K562 (cell line): ENCODE data around the gene PHKA2. TPM values are rescaled to one million over a fixed set of nuclear protein-coding genes. Genes with fewer than 3 reads are reported as not detected.

Experiments used
- ATAC-seq: fragments of 200-7000 bp; cut with Tn5 transposase; 3 replicates; pipeline ENCODE4 v1.9.1; 2020; ENCODE audit warnings: moderate library complexity
- BruUV-seq: library from RNA; stranded (reverse); fragments of 400-500 nt; replicated peaks from 2 replicates; lab custom pipeline; 2021; lab: Mats Ljungman, UMichigan
- CTCF ChIA-PET: fragments of 300-600 bp; formaldehyde crosslinking; extraction: SDS; loops from one replicate; lab custom pipeline; 2021; ENCODE audit warnings: low intra/inter-chr PET ratio; lab: Yijun Ruan, JAX
- POLR2A ChIA-PET: fragments of 300-600, 350-650 bp; sonication (Branson Sonifier 250); formaldehyde crosslinking; extraction: SDS; loops from one replicate; lab custom pipeline; 2021; ENCODE audit warnings: antibody characterized with exemption, inconsistent platforms; lab: Yijun Ruan, JAX
- DNase-seq, 4 experiments: peaks; one replicate each; pipeline versions ENCODE4 v3.0.0 to v3.0.0-alpha.2; 2011 to 2018; ENCODE audit warnings: low spot score in 3 of 4, mixed read lengths in 3 of 4; ENCODE audit errors: extremely low read depth in 1 of 4
- FAIRE-seq: peaks from 2 replicates; lab custom pipeline; 2011; peaks lifted over from hg19 to GRCh38; lab: Jason Lieb, UNC
- H2AFZ ChIP-seq: 2 replicates; pipeline ENCODE4 v1.6.0; 2011; ENCODE audit warnings: low read depth, low read length, control low read depth, inconsistent platforms
- H3K27ac ChIP-seq: fragments of 200-600 bp; 3 replicates; pipeline ENCODE4 v1.8.0; 2011; ENCODE audit warnings: low read depth, mild to moderate bottlenecking, control low read depth, inconsistent platforms, low read length, moderate library complexity, mixed read lengths; ENCODE audit errors: extremely low read depth
- H3K27me3 ChIP-seq, 2 experiments: fragments of 300-600 bp in 1 of 2; 2 replicates in 1 of 2; 3 replicates in 1 of 2; pipeline versions ENCODE4 v1.6.0 to v1.8.0; 2011; ENCODE audit warnings: inconsistent platforms in 2 of 2, low read length in 2 of 2, mild to moderate bottlenecking in 1 of 2, mixed read lengths in 1 of 2, moderate library complexity in 1 of 2; ENCODE audit not compliant: control insufficient read depth in 2 of 2, insufficient read depth in 2 of 2
- H3K36me3 ChIP-seq: fragments of 300-600 bp; 3 replicates; pipeline ENCODE4 v1.8.0; 2011; ENCODE audit warnings: mild to moderate bottlenecking, low read length, inconsistent platforms; ENCODE audit not compliant: control insufficient read depth, insufficient read depth
- H3K4me1 ChIP-seq, 2 experiments: fragments of 200-600 bp in 1 of 2; replicated peaks in 1 of 2; 2 replicates in 1 of 2; 3 replicates in 1 of 2; pipeline versions ENCODE4 v1.5.1 to v1.8.0; 2011; ENCODE audit warnings: inconsistent platforms in 2 of 2, low read length in 2 of 2, mild to moderate bottlenecking in 1 of 2, mixed read lengths in 1 of 2, moderate library complexity in 1 of 2; ENCODE audit not compliant: control insufficient read depth in 2 of 2, insufficient read depth in 2 of 2
- H3K4me2 ChIP-seq: 2 replicates; pipeline ENCODE4 v1.6.1; 2011; ENCODE audit warnings: low read length, control low read depth, inconsistent platforms, mixed read lengths; ENCODE audit not compliant: insufficient read depth
- H3K4me3 ChIP-seq: fragments of 200-600 bp; sonication (generic), shearing (Covaris generic); 2 replicates; pipeline ENCODE4 v1.5.1; 2016; ENCODE audit warnings: control low read depth, inconsistent platforms
- H3K79me2 ChIP-seq: fragments of 200-600 bp; 3 replicates; pipeline ENCODE4 v1.8.0; 2011; ENCODE audit warnings: low read length, inconsistent platforms; ENCODE audit not compliant: control insufficient read depth, insufficient read depth
- H3K9ac ChIP-seq, 2 experiments: 2 replicates each; pipeline versions ENCODE4 v1.6.0 to v1.6.1; 2011; ENCODE audit warnings: low read depth in 2 of 2, low read length in 2 of 2, control low read depth in 1 of 2, inconsistent platforms in 1 of 2, mild to moderate bottlenecking in 1 of 2, mixed read lengths in 1 of 2; ENCODE audit not compliant: insufficient read depth in 1 of 2
- H3K9me1 ChIP-seq: one replicate; pipeline ENCODE4 v1.6.0; 2011; ENCODE audit warnings: inconsistent platforms, mild to moderate bottlenecking, low read length, moderate library complexity; ENCODE audit not compliant: control insufficient read depth, insufficient read depth
- H3K9me3 ChIP-seq: replicated peaks from 2 replicates; pipeline ENCODE4 v1.5.1; 2011; ENCODE audit warnings: low read depth, low read length, inconsistent platforms; ENCODE audit not compliant: control insufficient read depth, insufficient read depth
- H4K20me1 ChIP-seq: replicated peaks from 2 replicates; pipeline ENCODE4 v1.6.1; 2011; ENCODE audit warnings: low read length, inconsistent platforms, mixed read lengths; ENCODE audit not compliant: control insufficient read depth, insufficient read depth
- BCOR ChIP-seq: fragments of 450-650 bp; IDR thresholded peaks from 2 replicates; pipeline ENCODE4 v1.6.1; 2016
- CREM ChIP-seq: IDR thresholded peaks from 2 replicates; pipeline ENCODE4 v1.6.1; 2014; ENCODE audit warnings: antibody characterized with exemption, low read depth
- ELK1 ChIP-seq: sonication (generic); formaldehyde crosslinking; IDR thresholded peaks from 2 replicates; pipeline ENCODE4 v1.8.1; 2022; ENCODE audit warnings: missing genetic modification reagents
- PHF8 ChIP-seq: fragments of 200-600 bp; sonication (generic); IDR thresholded peaks from 2 replicates; pipeline ENCODE4 v1.6.1; 2012; ENCODE audit warnings: mixed run types, mild to moderate bottlenecking, inconsistent platforms, low read length, moderate library complexity, borderline replicate concordance
- RBM39 ChIP-seq: fragments of 200-400 bp; formaldehyde crosslinking; optimal IDR thresholded peaks from 2 replicates; pipeline ENCODE3; 2018; ENCODE audit warnings: low read depth, low read length
- SRSF3 ChIP-seq: fragments of 200-400 bp; formaldehyde crosslinking; IDR thresholded peaks from 2 replicates; pipeline ENCODE4 v1.6.1; 2016; ENCODE audit warnings: mild to moderate bottlenecking, low read length, moderate library complexity; ENCODE audit not compliant: insufficient read depth
- TRIM24 ChIP-seq, 2 experiments: fragments of 450-650 bp; IDR thresholded peaks; 2 replicates each; pipeline ENCODE4 v1.6.1; 2016
- ZNF592 ChIP-seq: fragments of 450-650 bp; IDR thresholded peaks from 2 replicates; pipeline ENCODE4 v1.6.1; 2017; ENCODE audit warnings: antibody characterized with exemption, mild to moderate bottlenecking
- WGBS: fragments of 100-300 bp; shearing (Covaris generic); methylation state at CpG from one replicate; pipeline ENCODE4 v1.1.6; 2016; ENCODE audit warnings: low coverage, mixed read lengths; ENCODE audit not compliant: insufficient coverage; ENCODE audit errors: missing lambda C conversion rate; 5-methylcytosine and 5-hydroxymethylcytosine counted together
- in situ Hi-C: fragments of 300-500 bp; cut with MboI; formaldehyde crosslinking; loops from 4 replicates; pipeline ENCODE4 v1.15.0; 2018; ENCODE audit warnings: inconsistent platforms, mixed read lengths
- intact Hi-C: fragments of 100-400 bp; cut with micrococcal nuclease; formaldehyde crosslinking; loops from 2 replicates; pipeline ENCODE4 v1.14.2; 2022
- polyA plus RNA-seq, 8 experiments: library from polyadenylated mRNA; depleted of rRNA in 4 of 8; stranded (reverse) in 5 of 8; unstranded in 3 of 8; fragments of >200 nt; fragmentation: Nextera tagmentation in 2 of 8; fragmentation: Illumina TruSeq in 1 of 8; extraction: Ambion mirVana in 2 of 8; extraction: Trizol in 1 of 8; gene quantifications; 2 replicates each; pipeline versions ENCODE4 v1.2.1 to v1.2.3, GENCODE V29; 2011 to 2014; ENCODE audit warnings: inconsistent platforms in 1 of 8, missing spikeins in 1 of 8
- total RNA-seq, 7 experiments: library from RNA; depleted of rRNA in 6 of 7; stranded (reverse); fragments of >200 nt in 6 of 7; fragmentation: Illumina TruSeq in 2 of 7; extraction: Trizol in 2 of 7; gene quantifications; 2 replicates each; pipeline versions ENCODE4 v1.2.1 to v1.2.3, GENCODE V29; 2011 to 2021; ENCODE audit warnings: low replicate concordance in 1 of 7

PHKA2 gene
- total and polyA plus RNA-seq, 9 of the 15 experiments (the other 6 are each of a cell fraction or from before 2014, with no cell fraction given), result 2.8 to 33.1 (median 20.3) TPM

- H3K9ac ChIP-seq, result no peak overlapping the region
- H3K4me3 ChIP-seq, result no peak overlapping the region
- H3K4me1 ChIP-seq, result no peaks in the 10 kb centered on the region
- no peaks in the 10 kb centered on the region for H3K9me1 ChIP-seq
- H3K36me3 ChIP-seq, result peaks cover 33% of the 10 kb centered on the region; the same call in 2 of the 3 replicates
- TF ChIP-seq SRSF3 (no peak), RBM39 (no peak)
- no peak overlapping the region for H3K4me2 ChIP-seq
- in situ Hi-C loops (no loop called here), intact Hi-C loops (no loop called here)
- DNase-seq (no peak), ATAC-seq (no peak), FAIRE-seq (no peak)
- ChIA-PET CTCF (no interaction called here), POLR2A (interaction anchor here (0.6 kb wide), 1 partner anchor 25 kb away, joined by 3 read pairs; no protein-coding TSS in a partner anchor)
- no peaks in the 10 kb centered on the region for H4K20me1 ChIP-seq
- no peaks in the 10 kb centered on the region for H3K27me3 ChIP-seq
- no peaks in the 10 kb centered on the region for H3K79me2 ChIP-seq
- BruUV-seq, result no TSS peak
- H3K9me3 ChIP-seq, result no peaks in the 10 kb centered on the region
- no peak overlapping the region for H2AFZ ChIP-seq
- no peak overlapping the region for H3K27ac ChIP-seq
- WGBS, result 85% methylated on average over 5 of the region's 6 CpGs
Measured at GRCh38 chrX:18924507-18925088, 59.3 kb downstream of the PHKA2 start.

GRCh38 chrX:18920566-18920965 is 63.3 kb downstream of the PHKA2 start:
- H4K20me1 ChIP-seq, result no peaks in the 10 kb centered on the region
- in situ Hi-C loops, result no loop called here
- H3K9me1 ChIP-seq, result no peaks in the 10 kb centered on the region
- ChIA-PET CTCF (no interaction called here), POLR2A (no interaction called here)
- no peaks in the 10 kb centered on the region for H3K4me1 ChIP-seq
- H2AFZ ChIP-seq, result no peak overlapping the region
- intact Hi-C loops, result no loop called here
- FAIRE-seq, result no peak
- H3K27me3 ChIP-seq, result no peaks in the 10 kb centered on the region
- no peak overlapping the region for H3K27ac ChIP-seq
- 86% methylated on average over 5 of the region's 7 CpGs for WGBS
- no peak overlapping the region for H3K4me3 ChIP-seq
- peaks cover 44% of the 10 kb centered on the region for H3K36me3 ChIP-seq
- no peak for DNase-seq
- BruUV-seq, result no TSS peak
- H3K4me2 ChIP-seq, result no peak overlapping the region
- ATAC-seq, result no peak
- H3K9ac ChIP-seq, result no peak overlapping the region
- no peaks in the 10 kb centered on the region for H3K79me2 ChIP-seq
- no peaks in the 10 kb centered on the region for H3K9me3 ChIP-seq
- TF ChIP-seq ZNF592, result no peak
- no peak for TF ChIP-seq BCOR
- TF ChIP-seq CREM, result no peak
- TF ChIP-seq TRIM24 (IDR thresholded peaks at IDR 0.05), result no peak
- TF ChIP-seq PHF8, result no peak
- TF ChIP-seq ELK1 (CRISPR knock-in tag), result no peak
